Stimulated activated CD4-positive, alpha-beta T cell treated with anti-CD3 and anti-CD28 coated beads, Interleukin-4, amount 100 ng/mL, for 1 hour (primary cell): Measurements from ENCODE around the gene GLT6D1.
A peak's percentile ranks its signal among the peaks of the same experiment; 100 is the strongest.

Experiments used
- DNase-seq: peaks from one replicate; pipeline ENCODE4 v3.0.0-alpha.2; 2020

The GLT6D1 gene

GRCh38 chr9:135607401-135608293 lies 31.7 kb downstream of the GLT6D1 start:
- DNase-seq = no peak

- DNase-seq = no peak
Observed at GRCh38 chr9:135606885-135607259, 32.5 kb downstream of the GLT6D1 start.

- no peak for DNase-seq
Observed at GRCh38 chr9:135605238-135605781, 34.0 kb downstream of the GLT6D1 start.

GRCh38 chr9:135604437-135605237 lies 34.7 kb downstream of the GLT6D1 start:
- no peak for DNase-seq

GRCh38 chr9:135602789-135603481 lies 36.4 kb downstream of the GLT6D1 start:
- peak; percentile 56 for DNase-seq

- DNase-seq = no peak
Observed at GRCh38 chr9:135601988-135602387, 37.4 kb downstream of the GLT6D1 start.

- DNase-seq = no peak
Observed at GRCh38 chr9:135600296-135600817, 39.0 kb downstream of the GLT6D1 start.

- no peak for DNase-seq
Observed at GRCh38 chr9:135596211-135596610, 43.1 kb downstream of the GLT6D1 start.

GRCh38 chr9:135592625-135593024 lies 46.7 kb downstream of the GLT6D1 start:
- no peak for DNase-seq

- DNase-seq = no peak
Observed at GRCh38 chr9:135592331-135592590, 47.1 kb downstream of the GLT6D1 start.

GRCh38 chr9:135591506-135592330 lies 47.6 kb downstream of the GLT6D1 start:
- no peak for DNase-seq

GRCh38 chr9:135590486-135591079 lies 48.8 kb downstream of the GLT6D1 start:
- DNase-seq = no peak

- no peak for DNase-seq
Observed at GRCh38 chr9:135589596-135590485, 49.5 kb downstream of the GLT6D1 start.

- no peak for DNase-seq
Observed at GRCh38 chr9:135588886-135589595, 50.3 kb downstream of the GLT6D1 start.

- no peak for DNase-seq
Observed at GRCh38 chr9:135588371-135588770, 51.0 kb downstream of the GLT6D1 start.

- no peak for DNase-seq
Observed at GRCh38 chr9:135587658-135588057, 51.7 kb downstream of the GLT6D1 start.

GRCh38 chr9:135586601-135587109 lies 52.7 kb downstream of the GLT6D1 start:
- no peak for DNase-seq

GRCh38 chr9:135584934-135585333 lies 54.4 kb downstream of the GLT6D1 start:
- DNase-seq = no peak

GRCh38 chr9:135584371-135584770 lies 55.0 kb downstream of the GLT6D1 start:
- no peak for DNase-seq

- DNase-seq = no peak
Observed at GRCh38 chr9:135583688-135584011, 55.7 kb downstream of the GLT6D1 start.
